ENCODE results near the gene ADGRG2.
"Not testable (repeated sequence)": the region's sequence is repeated elsewhere in the genome, so short reads cannot be mapped to it uniquely, and the experiment has no call there.

Gene ADGRG2

DNA sequence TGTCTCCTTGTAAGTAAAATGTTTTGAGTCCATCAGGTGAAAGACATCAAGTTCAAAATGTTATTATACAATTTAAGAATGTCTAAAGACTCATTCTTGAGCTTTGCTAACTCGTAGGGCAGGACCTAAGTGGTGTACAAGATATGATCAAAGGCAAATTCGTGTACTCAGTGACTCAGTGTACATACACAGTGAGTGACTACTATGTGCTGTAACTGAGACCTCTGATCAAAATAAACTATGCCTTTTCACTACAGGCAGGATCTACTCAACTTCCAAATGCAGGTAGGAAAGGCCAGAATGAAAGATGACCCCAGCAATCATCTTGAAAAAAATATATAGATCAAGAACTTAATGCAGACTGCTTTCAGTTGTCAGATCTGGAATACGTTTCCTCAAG lies 49.9 kb downstream of the ADGRG2 start:
- CTCF ChIA-PET = interaction anchor here (0.5 to 0.9 kb wide), 2 partner anchors 165 to 262 kb away, joined by 3 read pairs; no protein-coding TSS in a partner anchor
- POLR2A ChIA-PET = no interaction called here
- TF ChIP-seq NFRKB (IDR thresholded peaks at IDR 0.05) (no peak), ARNT (IDR thresholded peaks at IDR 0.05) (no peak), ELF4 (IDR thresholded peaks at IDR 0.05) (no peak), FOXK2 (IDR thresholded peaks at IDR 0.05) (no peak), FOXM1 (IDR thresholded peaks at IDR 0.05; ENCODE audit: borderline replicate concordance) (no peak), HDGF (IDR thresholded peaks at IDR 0.05; ENCODE audit: borderline replicate concordance) (no peak), BHLHE40 (IDR thresholded peaks at IDR 0.05; ENCODE audit: borderline replicate concordance) (no peak), ZNF384 (IDR thresholded peaks at IDR 0.05) (no peak), FOXA1 (IDR thresholded peaks at IDR 0.05) (no peak), LEF1 (IDR thresholded peaks at IDR 0.05; ENCODE audit: borderline replicate concordance) (no peak), L3MBTL2 (conservative IDR thresholded peaks at IDR 0.05) (no peak)
- TF ChIP-seq, protein P1, sequence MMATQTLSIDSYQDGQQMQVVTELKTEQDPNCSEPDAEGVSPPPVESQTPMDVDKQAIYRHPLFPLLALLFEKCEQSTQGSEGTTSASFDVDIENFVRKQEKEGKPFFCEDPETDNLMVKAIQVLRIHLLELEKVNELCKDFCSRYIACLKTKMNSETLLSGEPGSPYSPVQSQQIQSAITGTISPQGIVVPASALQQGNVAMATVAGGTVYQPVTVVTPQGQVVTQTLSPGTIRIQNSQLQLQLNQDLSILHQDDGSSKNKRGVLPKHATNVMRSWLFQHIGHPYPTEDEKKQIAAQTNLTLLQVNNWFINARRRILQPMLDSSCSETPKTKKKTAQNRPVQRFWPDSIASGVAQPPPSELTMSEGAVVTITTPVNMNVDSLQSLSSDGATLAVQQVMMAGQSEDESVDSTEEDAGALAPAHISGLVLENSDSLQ (IDR thresholded peaks at IDR 0.05) = no peak
- DNase-seq (ENCODE audit: extremely low spot score) = no peak

DNA sequence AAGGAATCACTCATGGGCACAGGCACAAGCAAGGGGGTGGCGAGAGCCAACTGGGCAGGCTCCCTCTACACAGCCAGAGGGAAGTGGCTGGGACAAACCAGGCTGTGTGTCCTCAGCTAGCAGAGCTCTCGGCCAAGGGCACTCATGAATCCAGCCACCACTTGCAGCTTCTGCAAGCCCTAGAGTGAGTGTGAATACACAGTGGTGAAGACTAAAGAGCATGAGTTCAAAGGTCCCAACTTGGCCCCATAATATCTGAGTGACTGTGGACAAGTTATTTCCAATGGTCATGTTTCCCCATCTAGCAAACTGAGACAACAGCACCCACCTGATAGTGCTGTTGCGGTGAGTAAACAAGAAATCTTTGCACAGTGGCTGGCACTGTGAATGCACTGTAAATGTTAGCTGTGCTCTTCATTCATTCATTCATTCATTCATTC lies 51.7 kb downstream of the ADGRG2 start:
- DNase-seq (ENCODE audit: extremely low spot score) = no peak
- no peak for TF ChIP-seq ELF4 (IDR thresholded peaks at IDR 0.05)
- no peak for TF ChIP-seq SUZ12 (IDR thresholded peaks at IDR 0.05)
- TF ChIP-seq FOXK2 (IDR thresholded peaks at IDR 0.05) = no peak
- no peak for TF ChIP-seq NFRKB (IDR thresholded peaks at IDR 0.05)
- TF ChIP-seq ZNF384 (IDR thresholded peaks at IDR 0.05) = no peak
- no peak for TF ChIP-seq LEF1 (IDR thresholded peaks at IDR 0.05; ENCODE audit: borderline replicate concordance)
- no peak for TF ChIP-seq BHLHE40 (IDR thresholded peaks at IDR 0.05; ENCODE audit: borderline replicate concordance)
- no peak for TF ChIP-seq TARDBP (IDR thresholded peaks at IDR 0.05)
- TF ChIP-seq ARNT (IDR thresholded peaks at IDR 0.05) = no peak
- no peak for TF ChIP-seq L3MBTL2 (conservative IDR thresholded peaks at IDR 0.05)
- TF ChIP-seq CTBP1 (IDR thresholded peaks at IDR 0.05; ENCODE audit: borderline replicate concordance) = no peak
- no peak for TF ChIP-seq FOXM1 (IDR thresholded peaks at IDR 0.05; ENCODE audit: borderline replicate concordance)
- no peak for TF ChIP-seq HDGF (IDR thresholded peaks at IDR 0.05; ENCODE audit: borderline replicate concordance)
- no peak for TF ChIP-seq FOXA1 (IDR thresholded peaks at IDR 0.05)
- no peak for TF ChIP-seq SP1 (IDR thresholded peaks at IDR 0.05)
- TF ChIP-seq, protein P1 (IDR thresholded peaks at IDR 0.05) = no peak
- CTCF ChIA-PET = interaction anchor here (0.6 kb wide), 1 partner anchor 606 kb away, joined by 3 read pairs; no protein-coding TSS in a partner anchor
- POLR2A ChIA-PET = no interaction called here

DNA sequence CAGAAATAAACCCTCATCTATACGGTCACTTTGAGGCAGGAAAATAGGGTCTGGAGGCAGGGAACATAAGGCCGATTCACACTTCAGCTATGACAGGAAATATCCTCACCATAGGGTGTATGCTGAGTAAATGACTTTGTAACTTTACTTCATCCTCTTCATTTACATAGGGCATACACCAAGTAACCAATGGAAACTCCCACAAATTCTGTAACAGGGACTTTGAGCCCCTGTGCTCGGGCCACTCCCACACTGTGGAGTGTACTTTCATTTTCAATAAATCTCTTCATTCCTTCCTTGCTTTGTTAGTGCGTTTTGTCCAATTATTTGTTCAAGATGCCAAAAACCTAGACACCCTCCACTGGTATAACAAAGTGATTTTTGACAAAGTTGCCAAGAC lies 55.3 kb downstream of the ADGRG2 start:
- CTCF ChIA-PET, POLR2A ChIA-PET: not testable (repeated sequence)

DNA sequence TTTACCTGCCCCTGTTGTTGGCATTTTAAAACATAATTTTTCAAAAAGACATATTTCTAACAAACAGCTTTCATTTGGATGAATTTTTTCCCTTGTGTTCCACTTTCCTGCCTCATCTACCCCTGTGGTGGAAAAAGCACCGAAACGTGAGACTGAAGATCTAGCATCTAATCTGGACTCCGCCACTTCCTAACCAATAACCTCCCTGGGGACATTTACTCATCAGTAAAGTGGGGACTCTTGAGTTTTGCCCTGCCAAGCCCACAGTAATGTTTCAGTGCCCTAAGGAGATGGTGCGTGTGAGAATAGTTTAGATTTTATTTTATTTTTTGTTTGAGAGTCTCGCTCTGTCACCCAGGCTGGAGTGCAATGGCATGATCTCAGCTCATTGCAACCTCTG lies 56.7 kb downstream of the ADGRG2 start:
- no peak for DNase-seq (ENCODE audit: extremely low spot score)
- ChIA-PET CTCF (interaction anchor here (0.6 kb wide), 1 partner anchor 1208 kb away, joined by 3 read pairs; no protein-coding TSS in a partner anchor), POLR2A (no interaction called here)
- TF ChIP-seq FOXK2 (IDR thresholded peaks at IDR 0.05) (no peak), FOXA1 (IDR thresholded peaks at IDR 0.05) (no peak), ARNT (IDR thresholded peaks at IDR 0.05) (no peak), ELF4 (IDR thresholded peaks at IDR 0.05) (no peak)
- TF ChIP-seq, protein P1 (IDR thresholded peaks at IDR 0.05) = no peak

More for the DNA sequence above, 55.3 kb downstream of the ADGRG2 start:
- not testable (repeated sequence) for DNase-seq (ENCODE audit: extremely low spot score)

DNA sequence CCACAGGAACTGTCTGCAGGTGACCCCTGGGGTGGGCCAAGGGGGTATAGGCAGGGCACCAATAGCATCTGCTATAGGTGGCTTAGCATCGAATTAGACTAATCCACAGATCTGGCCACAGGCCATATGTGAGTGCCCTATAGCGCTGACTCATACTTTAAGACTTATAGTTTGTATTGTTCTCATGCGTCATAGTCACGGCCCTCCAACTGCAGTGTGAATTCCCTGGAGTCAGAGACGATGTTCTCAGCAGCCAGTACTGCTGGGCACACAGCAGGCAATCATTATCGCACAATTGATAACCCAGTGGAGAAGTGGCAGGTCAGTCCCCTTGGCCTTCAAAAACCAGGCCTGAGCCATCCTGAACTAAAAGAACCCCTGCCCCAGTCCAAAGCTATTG lies 58.1 kb downstream of the ADGRG2 start:
- TF ChIP-seq SP1 (IDR thresholded peaks at IDR 0.05) (no peak), ZNF384 (IDR thresholded peaks at IDR 0.05) (no peak), FOXK2 (IDR thresholded peaks at IDR 0.05) (no peak), L3MBTL2 (conservative IDR thresholded peaks at IDR 0.05) (no peak), ELF4 (IDR thresholded peaks at IDR 0.05) (no peak), HDGF (IDR thresholded peaks at IDR 0.05; ENCODE audit: borderline replicate concordance) (no peak)
- DNase-seq (ENCODE audit: extremely low spot score) = no peak
- CTCF ChIA-PET = no interaction called here
- POLR2A ChIA-PET = no interaction called here

DNA sequence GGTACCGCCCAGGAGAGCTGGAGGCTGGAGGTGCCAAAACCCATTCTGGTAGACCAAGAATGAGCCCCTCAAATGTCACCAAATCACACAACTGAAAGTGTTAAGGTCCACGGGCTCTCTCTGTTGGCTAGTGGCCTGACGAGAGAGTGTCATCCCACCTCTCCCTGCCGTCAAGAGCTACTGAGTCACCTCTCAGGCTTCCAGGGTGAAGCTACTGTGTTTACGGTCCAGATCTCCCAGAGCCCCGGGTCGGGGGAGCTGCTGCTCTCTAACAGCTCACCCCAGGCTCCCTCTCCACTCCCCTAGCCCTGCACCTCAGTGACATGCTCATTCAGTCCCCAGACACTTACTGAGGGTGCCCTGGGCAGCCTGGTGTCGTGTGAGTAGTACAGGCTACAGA lies 59.2 kb downstream of the ADGRG2 start:
- no peak for TF ChIP-seq TARDBP (IDR thresholded peaks at IDR 0.05)
- TF ChIP-seq ELF4 (IDR thresholded peaks at IDR 0.05) = no peak
- TF ChIP-seq HDGF (IDR thresholded peaks at IDR 0.05; ENCODE audit: borderline replicate concordance) = no peak
- no peak for TF ChIP-seq SP1 (IDR thresholded peaks at IDR 0.05)
- no peak for TF ChIP-seq NFRKB (IDR thresholded peaks at IDR 0.05)
- DNase-seq (ENCODE audit: extremely low spot score) = no peak
- ChIA-PET POLR2A (no interaction called here), CTCF (no interaction called here)

DNA sequence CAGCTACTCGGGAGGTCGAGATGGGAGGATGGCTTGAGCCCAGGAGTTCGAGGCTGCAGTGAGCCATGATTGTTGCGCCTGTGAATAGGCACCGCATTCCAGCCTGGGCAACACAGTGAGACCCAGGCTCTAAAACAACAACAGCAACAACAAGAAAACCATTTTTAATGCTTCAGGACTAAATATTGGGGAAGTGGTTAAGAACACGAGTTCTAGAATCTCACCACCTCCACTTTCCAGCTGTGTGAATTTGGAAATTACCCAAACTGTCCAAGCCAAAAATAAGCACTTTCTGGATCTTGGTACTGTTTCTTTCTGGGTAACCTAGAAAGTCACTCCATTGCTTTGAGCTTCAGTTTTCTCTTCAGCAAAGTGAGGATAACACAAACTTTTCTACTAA lies 63.2 kb downstream of the ADGRG2 start:
- ChIA-PET POLR2A (no interaction called here), CTCF (no interaction called here)
- TF ChIP-seq LEF1 (IDR thresholded peaks at IDR 0.05; ENCODE audit: borderline replicate concordance) (no peak), FOXM1 (IDR thresholded peaks at IDR 0.05; ENCODE audit: borderline replicate concordance) (no peak), TARDBP (IDR thresholded peaks at IDR 0.05) (no peak), SUZ12 (IDR thresholded peaks at IDR 0.05) (no peak), FOXA1 (IDR thresholded peaks at IDR 0.05) (no peak)
- TF ChIP-seq, protein P1 (IDR thresholded peaks at IDR 0.05) = no peak
- DNase-seq (ENCODE audit: extremely low spot score) = no peak
